AG04450 (cell line): ENCODE data around the gene HIF1A. TPM values are rescaled to one million over a fixed set of nuclear protein-coding genes. Genes with fewer than 3 reads are reported as not detected.
"Not testable (repeated sequence)": the region's sequence is repeated elsewhere in the genome, so short reads cannot be mapped to it uniquely, and the experiment has no call there.

ENCODE experiments used
- CTCF ChIA-PET: fragments of 300-600, 350-600 bp; formaldehyde crosslinking; extraction: SDS; loops from one replicate; lab custom pipeline; 2022; ENCODE audit warnings: antibody characterized with exemption, inconsistent platforms; lab: Charles Lee
- POLR2A ChIA-PET: fragments of 350-600 bp; formaldehyde crosslinking; extraction: SDS; loops from one replicate; lab custom pipeline; 2021; ENCODE audit warnings: antibody characterized with exemption, inconsistent platforms; lab: Yijun Ruan, JAX
- DNase-seq: peaks from one replicate; pipeline ENCODE4 v3.0.0-alpha.2; 2011; ENCODE audit warnings: low read depth, low spot score
- H3K27ac ChIP-seq: one replicate; pipeline ENCODE4 v1.5.1; 2012; ENCODE audit warnings: low read depth, low read length, control low read depth
- H3K27me3 ChIP-seq: one replicate; pipeline ENCODE4 v1.6.0; 2012; ENCODE audit warnings: low read length; ENCODE audit not compliant: control insufficient read depth, insufficient read depth
- H3K4me3 ChIP-seq: 2 replicates; pipeline ENCODE4 v1.5.1; 2011; ENCODE audit warnings: mild to moderate bottlenecking, low read depth, low read length, control low read depth
- H3K9me3 ChIP-seq: 2 replicates; pipeline ENCODE4 v1.5.1; 2012; ENCODE audit warnings: low read length; ENCODE audit not compliant: control insufficient read depth, insufficient read depth
- CTCF ChIP-seq: IDR thresholded peaks from 2 replicates; pipeline ENCODE4 v1.5.1; 2011; ENCODE audit warnings: low read depth, low read length, control low read depth, inconsistent platforms
- polyA plus RNA-seq: library from polyadenylated mRNA; depleted of rRNA; stranded (reverse); fragments of >200 nt; gene quantifications from 2 replicates; pipeline ENCODE4 v1.2.3, GENCODE V29; 2011

The HIF1A gene
- polyA plus RNA-seq, 1 experiment = 210 TPM

GRCh38 chr14:61737915-61738314, 42.6 kb downstream of the HIF1A start:
- no peak for TF ChIP-seq CTCF
- Histone ChIP-seq H3K27ac (no peak overlapping the region), H3K27me3 (no peaks in the 10 kb centered on the region), H3K4me3 (no peak overlapping the region), H3K9me3 (no peaks in the 10 kb centered on the region)
- ChIA-PET CTCF (interaction anchor here (2.4 kb wide), 1 partner anchor 99 kb away, joined by 8 read pairs; no protein-coding TSS in a partner anchor), POLR2A (no interaction called here)
- DNase-seq = no peak

- Histone ChIP-seq H3K4me3 (no peak overlapping the region), H3K27me3 (no peaks in the 10 kb centered on the region), H3K27ac (no peak overlapping the region), H3K9me3 (no peaks in the 10 kb centered on the region)
- ChIA-PET CTCF (interaction anchor here (1.4 to 2.4 kb wide), 3 partner anchors 98 to 268 kb away, joined by 3 to 8 read pairs (median 5); no protein-coding TSS in a partner anchor), POLR2A (no interaction called here)
- TF ChIP-seq CTCF = no peak
- DNase-seq = no peak
These were observed 43.8 kb downstream of the HIF1A start for GRCh38 chr14:61739133-61739532.

- no peak for DNase-seq
- no peak for TF ChIP-seq CTCF
- ChIA-PET POLR2A (interaction anchor here (0.7 to 1.1 kb wide), 2 partner anchors 13 to 21 kb away, joined by 3 to 13 read pairs; no protein-coding TSS in a partner anchor), CTCF (interaction anchor here (1.0 to 1.5 kb wide), 2 partner anchors 13 to 285 kb away, joined by 3 to 5 read pairs; no protein-coding TSS in a partner anchor)
- no peak overlapping the region for H3K4me3 ChIP-seq
- no peak overlapping the region for H3K27ac ChIP-seq
- no peaks in the 10 kb centered on the region for H3K9me3 ChIP-seq
- H3K27me3 ChIP-seq = no peaks in the 10 kb centered on the region
These were observed 47.1 kb downstream of the HIF1A start for GRCh38 chr14:61742371-61742770.

- no peak overlapping the region for H3K27ac ChIP-seq
- ChIA-PET CTCF (interaction anchor here (0.6 to 1.4 kb wide), 2 partner anchors 87 to 269 kb away, joined by 4 to 6 read pairs; no protein-coding TSS in a partner anchor), POLR2A (no interaction called here)
- H3K9me3 ChIP-seq = no peaks in the 10 kb centered on the region
- TF ChIP-seq CTCF = no peak
- no peak for DNase-seq
- H3K4me3 ChIP-seq = no peak overlapping the region
- H3K27me3 ChIP-seq = no peaks in the 10 kb centered on the region
These were observed 48.9 kb downstream of the HIF1A start for GRCh38 chr14:61744238-61744637.

- CTCF ChIA-PET = interaction anchor here (0.6 to 1.2 kb wide), 4 partner anchors 18 to 433 kb away, joined by 3 to 5 read pairs (median 4); no protein-coding TSS in a partner anchor
These were observed 51.0 kb downstream of the HIF1A start for GRCh38 chr14:61746346-61746745.

More at GRCh38 chr14:61746346-61746745, 51.0 kb downstream of the HIF1A start:
- DNase-seq, H3K4me3 ChIP-seq, H3K9me3 ChIP-seq, H3K27ac ChIP-seq, H3K27me3 ChIP-seq: not testable (repeated sequence)
- POLR2A ChIA-PET = interaction anchor here (1.4 kb wide), 1 partner anchor 184 kb away, joined by 4 read pairs; no protein-coding TSS in a partner anchor
